Left ventricle myocardium inferior (tissue), 1 donor: ENCODE measurements around the gene FAM171A2. TPM values are rescaled to one million over a fixed set of nuclear protein-coding genes. Genes with fewer than 3 reads are reported as not detected.
"Not testable (repeated sequence)": the region's sequence is repeated elsewhere in the genome, so short reads cannot be mapped to it uniquely, and the experiment has no call there.

Experiments
- DNase-seq: peaks from one replicate; pipeline ENCODE4 v3.0.0-alpha.2; 2020
- H3K27ac ChIP-seq: fragments of 200-600 bp; replicated peaks from 2 replicates; pipeline ENCODE4 v1.8.0; 2021
- H3K27me3 ChIP-seq: fragments of 200-600 bp; 2 replicates; pipeline ENCODE4 v1.8.0; 2021; ENCODE audit warnings: low read depth
- H3K36me3 ChIP-seq: fragments of 200-600 bp; 2 replicates; pipeline ENCODE4 v1.8.0; 2021
- H3K4me1 ChIP-seq: fragments of 200-600 bp; 2 replicates; pipeline ENCODE4 v1.8.0; 2021
- H3K4me3 ChIP-seq: fragments of 200-600 bp; 2 replicates; pipeline ENCODE4 v1.8.0; 2021; ENCODE audit warnings: mild to moderate bottlenecking, moderate library complexity
- H3K9me3 ChIP-seq: fragments of 200-600 bp; replicated peaks from 2 replicates; pipeline ENCODE4 v1.8.0; 2021
- intact Hi-C: fragments of 100-400 bp; cut with micrococcal nuclease; formaldehyde crosslinking; loops from one replicate; pipeline ENCODE4 v1.11.0; 2022
- total RNA-seq: library from RNA; stranded (reverse); fragmentation: NEBNext Ultra II Directional; extraction: Animal tissue kit (Norgen Biotek cat#: 25700); gene quantifications from one replicate; pipeline ENCODE4 v1.2.1, GENCODE V29; 2021
- TF ChIP-seq, protein P1 (sequence below): fragments of 200-600 bp; IDR thresholded peaks from 2 replicates; pipeline ENCODE4 v1.8.0; 2021; ENCODE audit warnings: antibody characterized with exemption, mild to moderate bottlenecking, borderline replicate concordance
- donor health status: DM: no; HTN: yes; CAD: no; lungs with severe emphysema.

Gene FAM171A2
- total RNA-seq, 1 donor from 2014 or later: 0.55 TPM

DNA sequence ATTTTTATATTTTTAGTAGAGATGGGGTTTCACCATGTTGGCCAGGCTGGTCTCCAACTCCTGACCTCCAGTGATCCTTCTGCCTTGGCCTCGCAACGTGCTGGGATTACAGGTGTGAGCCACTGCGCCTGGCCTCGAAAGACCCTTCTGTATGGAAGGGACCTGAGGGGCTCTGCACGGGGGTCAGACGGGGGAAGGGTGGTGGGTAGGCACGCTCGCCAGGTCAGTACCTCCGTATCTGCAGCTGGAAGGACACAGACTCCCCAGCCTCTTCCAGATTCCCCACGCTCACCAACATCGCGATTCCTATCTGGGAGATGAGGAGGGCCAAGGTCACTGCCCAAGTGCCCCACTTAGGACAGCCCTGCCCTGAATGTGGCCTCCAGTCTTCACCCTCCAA, 13.1 kb upstream of the FAM171A2 start:
- Histone ChIP-seq H3K9me3 (no peaks in the 10 kb centered on the region), H3K27ac (no peak overlapping the region), H3K4me3 (no peak overlapping the region), H3K36me3 (no peaks in the 10 kb centered on the region), H3K27me3 (peaks cover 6% of the 10 kb centered on the region), H3K4me1 (peaks cover 13% of the 10 kb centered on the region)
- TF ChIP-seq, protein P1, sequence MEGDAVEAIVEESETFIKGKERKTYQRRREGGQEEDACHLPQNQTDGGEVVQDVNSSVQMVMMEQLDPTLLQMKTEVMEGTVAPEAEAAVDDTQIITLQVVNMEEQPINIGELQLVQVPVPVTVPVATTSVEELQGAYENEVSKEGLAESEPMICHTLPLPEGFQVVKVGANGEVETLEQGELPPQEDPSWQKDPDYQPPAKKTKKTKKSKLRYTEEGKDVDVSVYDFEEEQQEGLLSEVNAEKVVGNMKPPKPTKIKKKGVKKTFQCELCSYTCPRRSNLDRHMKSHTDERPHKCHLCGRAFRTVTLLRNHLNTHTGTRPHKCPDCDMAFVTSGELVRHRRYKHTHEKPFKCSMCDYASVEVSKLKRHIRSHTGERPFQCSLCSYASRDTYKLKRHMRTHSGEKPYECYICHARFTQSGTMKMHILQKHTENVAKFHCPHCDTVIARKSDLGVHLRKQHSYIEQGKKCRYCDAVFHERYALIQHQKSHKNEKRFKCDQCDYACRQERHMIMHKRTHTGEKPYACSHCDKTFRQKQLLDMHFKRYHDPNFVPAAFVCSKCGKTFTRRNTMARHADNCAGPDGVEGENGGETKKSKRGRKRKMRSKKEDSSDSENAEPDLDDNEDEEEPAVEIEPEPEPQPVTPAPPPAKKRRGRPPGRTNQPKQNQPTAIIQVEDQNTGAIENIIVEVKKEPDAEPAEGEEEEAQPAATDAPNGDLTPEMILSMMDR: no peak
- intact Hi-C loops: no loop called here
- DNase-seq: no peak

DNA sequence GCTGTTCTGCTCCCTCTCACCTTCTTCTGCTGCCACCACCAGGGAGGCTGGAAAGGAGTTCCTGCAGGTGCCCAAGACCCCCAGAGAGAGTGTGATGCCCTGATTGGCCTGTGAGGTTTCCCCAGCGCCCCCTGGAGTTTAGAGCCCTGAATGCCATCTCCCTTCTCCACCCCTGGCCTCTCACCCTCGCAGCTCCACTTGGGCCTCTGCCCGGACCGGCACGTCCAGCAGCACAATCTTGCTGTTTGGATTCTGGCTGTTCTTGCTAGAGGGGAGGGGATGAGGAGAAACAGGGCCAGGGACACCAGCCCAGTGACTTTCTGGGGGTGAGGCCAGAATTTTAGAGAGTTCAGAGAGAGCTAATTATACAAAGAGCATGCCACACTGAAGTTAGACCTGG, 12.5 kb upstream of the FAM171A2 start:
- no peaks in the 10 kb centered on the region for H3K9me3 ChIP-seq
- H3K36me3 ChIP-seq: no peaks in the 10 kb centered on the region
- no peak overlapping the region for H3K4me3 ChIP-seq
- peak; percentile 56 for DNase-seq
- peaks cover 13% of the 10 kb centered on the region for H3K4me1 ChIP-seq
- intact Hi-C loops: no loop called here
- H3K27ac ChIP-seq: no peak overlapping the region
- peaks cover 8% of the 10 kb centered on the region for H3K27me3 ChIP-seq
- TF ChIP-seq, protein P1: peak; percentile 50

DNA sequence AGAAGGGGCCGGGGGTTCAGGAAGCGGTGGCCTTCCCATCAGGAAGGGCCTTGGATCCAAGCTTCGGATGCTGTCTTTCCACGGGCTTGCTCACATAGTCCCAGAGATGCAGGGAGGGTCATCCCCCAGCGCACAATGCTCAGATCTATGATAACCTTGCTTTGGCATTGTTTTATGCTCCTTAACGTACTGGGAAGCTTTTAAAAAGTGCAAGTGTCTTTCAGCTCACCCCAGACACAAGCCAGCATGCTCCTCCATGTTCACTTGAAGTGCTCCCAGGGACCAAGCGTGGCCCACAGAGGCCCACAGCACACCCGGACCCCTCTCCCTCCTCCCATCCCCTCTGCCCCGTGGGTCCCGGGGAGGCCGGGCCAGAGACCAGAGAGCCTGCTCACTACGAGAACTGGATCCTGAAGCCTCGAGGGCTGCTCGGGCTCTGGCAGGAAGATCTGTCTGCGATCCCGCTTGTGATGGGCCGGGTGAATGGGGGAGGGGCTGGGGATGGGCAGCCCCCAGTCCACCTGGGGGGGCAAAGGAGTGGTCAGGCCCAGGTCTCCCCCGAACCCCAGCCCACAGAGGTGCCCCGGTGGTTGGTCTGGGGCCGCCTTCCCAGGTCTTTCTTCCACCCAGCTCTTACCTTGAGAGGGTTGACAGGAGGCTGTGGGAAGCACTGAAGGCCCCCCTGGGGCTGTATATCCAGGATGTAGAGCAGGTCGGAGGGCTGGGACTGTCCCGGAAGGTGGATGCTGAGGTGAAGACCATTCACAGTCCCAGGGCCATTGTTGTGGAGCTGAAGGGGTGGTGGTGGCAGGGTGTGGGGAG, 11.8 kb upstream of the FAM171A2 start:
- Histone ChIP-seq H3K27me3 (peaks cover 10% of the 10 kb centered on the region), H3K4me1 (peaks cover 13% of the 10 kb centered on the region), H3K9me3 (no peaks in the 10 kb centered on the region), H3K4me3 (peak overlapping the region; percentile 2), H3K36me3 (no peaks in the 10 kb centered on the region), H3K27ac (no peak overlapping the region)
- TF ChIP-seq, protein P1: no peak
- DNase-seq: no peak
- intact Hi-C loops: no loop called here

DNA sequence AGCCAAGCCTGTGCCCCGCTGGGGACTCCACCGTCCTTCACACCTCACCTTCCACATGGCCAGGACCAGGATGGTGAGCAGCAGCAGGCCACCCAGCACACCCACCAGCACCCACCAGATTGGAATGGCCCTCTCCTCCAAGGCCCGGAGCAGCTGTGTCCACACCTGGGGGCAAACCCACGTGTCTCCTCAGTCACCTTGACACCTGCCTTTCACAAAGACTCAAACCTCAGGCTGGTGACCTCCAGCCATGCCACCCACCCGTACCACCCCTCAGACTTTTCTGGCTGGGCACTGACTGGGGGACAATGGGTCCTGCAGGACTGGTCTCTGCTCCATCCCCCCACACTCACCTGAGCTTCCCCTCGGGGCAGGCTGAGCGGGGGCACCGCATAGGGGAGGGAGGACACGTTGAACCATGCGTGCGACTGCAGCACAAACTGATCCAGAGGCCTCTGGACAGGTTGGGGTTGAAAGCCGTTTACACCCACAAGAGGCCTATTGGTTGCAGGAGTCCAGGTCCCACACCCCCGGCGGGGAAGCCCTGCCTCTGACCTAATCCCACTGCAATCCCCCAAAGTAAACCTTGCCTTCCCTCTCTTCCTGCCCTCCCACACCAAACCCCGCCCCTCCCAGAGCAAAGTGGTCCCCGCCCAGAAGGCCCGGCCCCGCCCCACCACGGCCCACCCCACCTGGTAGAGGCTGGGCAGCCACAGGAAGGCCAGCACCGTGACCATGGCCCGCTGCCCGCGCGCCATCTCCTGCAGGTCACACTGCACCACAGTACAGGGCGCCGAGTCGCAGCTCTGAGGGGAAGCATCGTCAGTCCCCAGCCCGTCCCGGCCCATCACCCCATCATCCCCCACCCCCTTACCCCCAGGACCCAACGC, 10.9 kb upstream of the FAM171A2 start:
- Histone ChIP-seq H3K27me3 (peaks cover 19% of the 10 kb centered on the region), H3K9me3 (no peaks in the 10 kb centered on the region), H3K27ac (no peak overlapping the region), H3K36me3 (no peaks in the 10 kb centered on the region), H3K4me3 (peak overlapping the region; percentile 2), H3K4me1 (peaks cover 13% of the 10 kb centered on the region)
- DNase-seq: no peak
- TF ChIP-seq, protein P1: no peak
- intact Hi-C loops: no loop called here

DNA sequence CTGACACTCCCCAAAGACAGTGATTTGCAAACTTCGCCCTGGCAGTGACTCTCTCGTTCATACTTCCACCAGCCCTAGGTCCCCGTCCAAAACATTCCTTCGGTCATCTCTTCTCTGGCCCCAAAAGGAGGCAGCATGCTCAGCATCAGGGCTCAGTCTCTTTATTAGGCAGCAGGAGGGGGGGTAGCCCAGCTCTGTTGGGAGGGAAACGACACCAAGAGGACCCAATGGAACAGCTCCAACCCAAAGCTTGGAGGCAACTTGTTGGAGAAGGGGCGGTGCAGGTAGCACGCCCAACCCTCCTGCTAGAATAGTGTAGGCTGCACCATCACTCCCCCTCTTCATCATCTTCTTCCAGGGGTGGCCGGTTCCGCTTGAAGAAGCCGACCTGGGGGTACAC, 8.4 kb upstream of the FAM171A2 start:
- DNase-seq: no peak
- peaks cover 13% of the 10 kb centered on the region for H3K4me1 ChIP-seq
- no peak overlapping the region for H3K27ac ChIP-seq
- no peak overlapping the region for H3K4me3 ChIP-seq
- TF ChIP-seq, protein P1: no peak
- peaks cover 38% of the 10 kb centered on the region for H3K27me3 ChIP-seq
- no peaks in the 10 kb centered on the region for H3K9me3 ChIP-seq
- intact Hi-C loops: no loop called here
- no peaks in the 10 kb centered on the region for H3K36me3 ChIP-seq

DNA sequence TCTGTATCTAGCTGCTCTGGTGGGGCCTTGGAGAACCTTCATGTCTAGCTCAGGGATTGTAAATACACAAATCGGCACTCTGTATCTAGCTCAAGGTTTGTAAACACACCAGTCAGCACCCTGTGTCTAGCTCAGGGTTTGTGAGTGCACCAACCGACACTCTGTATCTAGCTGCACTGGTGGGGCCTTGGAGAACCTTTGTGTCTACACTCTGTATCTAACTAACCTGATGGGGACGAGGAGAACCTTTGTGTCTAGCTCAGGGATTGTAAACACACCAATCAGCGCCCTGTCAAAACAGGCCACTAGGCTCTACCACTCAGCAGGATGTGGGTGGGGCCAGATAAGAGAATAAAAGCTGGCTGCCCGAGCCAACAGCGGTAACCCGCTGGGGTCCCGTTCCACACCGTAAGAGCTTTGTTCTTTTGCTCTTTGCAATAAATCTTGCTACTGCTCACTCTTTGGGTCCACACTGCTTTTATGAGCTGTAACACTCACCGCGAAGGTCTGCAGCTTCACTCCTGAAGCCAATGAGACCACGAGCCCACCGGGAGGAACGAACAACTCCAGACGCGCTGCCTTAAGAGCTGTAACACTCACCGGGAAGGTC, 5.9 kb upstream of the FAM171A2 start:
- H3K9me3 ChIP-seq, H3K4me1 ChIP-seq, H3K27ac ChIP-seq, H3K4me3 ChIP-seq, H3K36me3 ChIP-seq, intact Hi-C loops, DNase-seq: not testable (repeated sequence)
- peaks cover 60% of the 10 kb centered on the region for H3K27me3 ChIP-seq

DNA sequence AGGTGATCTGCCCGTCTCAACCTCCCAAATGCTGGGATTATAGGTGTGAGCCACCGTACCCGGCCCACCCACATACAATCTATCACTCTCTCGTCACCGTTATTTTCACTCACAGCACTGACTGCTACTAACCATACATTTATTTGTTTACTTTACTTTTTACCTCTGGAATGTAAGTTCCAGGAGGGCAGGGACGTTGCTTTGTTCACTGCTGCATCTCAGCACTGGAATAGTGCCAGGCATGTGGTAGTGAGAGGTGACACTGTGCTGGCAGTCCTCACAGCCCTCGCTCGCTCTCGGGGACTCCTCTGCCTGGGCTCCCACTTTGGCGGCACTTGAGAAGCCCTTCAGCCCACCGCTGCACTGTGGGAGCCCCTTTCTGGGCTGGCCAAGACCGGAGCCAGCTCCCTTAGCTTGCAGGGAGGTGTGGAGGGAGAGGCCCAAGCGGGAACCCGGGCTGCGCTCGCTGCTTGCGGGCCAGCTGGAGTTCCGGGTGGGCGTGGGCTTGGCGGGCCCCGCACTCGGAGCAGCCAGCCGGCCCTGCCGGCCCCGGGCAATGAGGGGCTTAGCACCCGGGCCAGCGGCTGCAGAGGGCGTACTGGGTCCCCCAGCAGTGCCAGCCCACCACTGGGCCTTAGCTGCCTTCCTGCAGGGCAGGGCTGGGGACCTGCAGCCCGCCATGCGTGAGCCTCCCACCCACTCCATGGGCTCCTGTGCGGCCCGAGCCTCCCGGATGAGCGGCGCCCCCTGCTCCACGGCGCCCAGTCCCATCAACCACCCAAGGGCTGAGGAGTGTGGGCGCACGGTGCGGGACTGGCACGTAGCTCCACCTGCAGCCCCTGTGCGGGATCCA, 5.0 kb upstream of the FAM171A2 start:
- H3K27ac ChIP-seq, intact Hi-C loops, H3K4me1 ChIP-seq, H3K4me3 ChIP-seq, DNase-seq, H3K36me3 ChIP-seq, H3K9me3 ChIP-seq: not testable (repeated sequence)
- H3K27me3 ChIP-seq: peaks cover 61% of the 10 kb centered on the region
